Epidermal melanocyte (primary cell): ENCODE results near the gene PTPRN2.

Source experiments
- DNase-seq: peaks from one replicate; pipeline ENCODE4 v3.0.0; 2011; ENCODE audit warnings: low spot score; ENCODE audit not compliant: insufficient read length

PTPRN2 gene

DNA sequence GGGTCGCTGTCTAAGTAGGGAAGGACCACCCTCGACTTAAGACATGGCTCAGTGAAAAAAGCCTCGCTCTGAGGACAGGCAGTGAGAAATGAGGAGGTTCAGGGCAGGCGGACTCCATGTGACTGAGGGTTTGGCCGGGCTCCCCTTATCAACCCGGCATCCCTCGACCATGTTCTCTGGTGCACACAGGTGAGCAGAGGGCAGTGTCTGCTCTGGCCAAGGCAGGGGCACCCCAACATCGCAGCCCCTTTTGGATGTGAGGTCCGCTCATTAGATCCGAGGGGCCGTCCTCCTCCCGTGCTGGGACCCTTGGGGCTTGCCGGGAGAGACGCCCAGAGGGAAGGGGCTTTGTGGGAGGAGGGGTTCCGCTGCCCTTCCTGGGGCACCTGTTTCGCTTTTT lies 775.7 kb downstream of the PTPRN2 start:
- DNase-seq, result no peak

DNA sequence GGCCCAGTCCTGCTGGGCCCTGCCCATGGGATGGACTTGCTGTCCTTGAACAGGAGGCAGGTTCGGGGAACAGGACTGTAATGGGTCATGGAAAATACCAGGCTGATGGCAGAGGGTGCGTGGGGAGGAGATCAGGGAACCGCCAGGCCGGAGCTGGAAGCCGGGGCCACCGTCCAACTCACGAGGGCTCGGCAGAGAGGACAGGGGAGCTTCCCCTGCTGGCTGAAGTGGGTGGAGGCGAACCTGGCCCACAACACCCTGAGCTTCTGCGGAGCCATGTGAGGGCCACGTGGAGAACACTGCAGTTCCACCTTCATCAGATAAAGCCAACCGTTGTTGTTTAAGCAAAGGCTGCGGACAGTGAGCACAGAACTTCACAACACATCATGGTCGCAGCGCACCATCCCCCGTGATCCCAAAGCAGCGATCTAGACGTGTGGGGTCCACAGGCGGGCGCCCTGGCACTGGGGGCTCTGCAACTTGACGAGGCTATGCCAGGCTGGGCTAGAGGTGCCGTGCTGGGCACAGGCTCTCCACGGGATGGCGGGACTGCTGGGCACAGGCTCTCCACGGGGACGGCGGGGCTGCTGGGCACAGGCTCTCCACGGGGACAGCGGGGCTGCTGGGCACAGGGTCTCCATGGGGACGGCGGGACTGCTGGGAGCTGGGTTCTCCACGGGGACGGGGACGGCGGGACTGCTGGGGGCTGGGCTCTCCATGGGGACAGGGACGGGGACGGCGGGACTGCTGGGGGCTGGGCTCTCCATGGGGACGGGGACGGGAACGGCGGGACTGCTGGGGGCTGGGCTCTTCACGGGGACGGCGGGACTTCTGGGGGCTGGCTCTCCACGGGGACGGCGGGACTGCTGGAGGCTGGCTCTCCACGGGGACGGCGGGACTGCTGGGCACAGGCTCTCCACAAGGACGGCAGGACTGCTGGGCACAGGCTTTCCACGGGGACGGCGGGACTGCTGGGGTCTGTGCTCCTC lies 777.5 kb downstream of the PTPRN2 start:
- no peak for DNase-seq

DNA sequence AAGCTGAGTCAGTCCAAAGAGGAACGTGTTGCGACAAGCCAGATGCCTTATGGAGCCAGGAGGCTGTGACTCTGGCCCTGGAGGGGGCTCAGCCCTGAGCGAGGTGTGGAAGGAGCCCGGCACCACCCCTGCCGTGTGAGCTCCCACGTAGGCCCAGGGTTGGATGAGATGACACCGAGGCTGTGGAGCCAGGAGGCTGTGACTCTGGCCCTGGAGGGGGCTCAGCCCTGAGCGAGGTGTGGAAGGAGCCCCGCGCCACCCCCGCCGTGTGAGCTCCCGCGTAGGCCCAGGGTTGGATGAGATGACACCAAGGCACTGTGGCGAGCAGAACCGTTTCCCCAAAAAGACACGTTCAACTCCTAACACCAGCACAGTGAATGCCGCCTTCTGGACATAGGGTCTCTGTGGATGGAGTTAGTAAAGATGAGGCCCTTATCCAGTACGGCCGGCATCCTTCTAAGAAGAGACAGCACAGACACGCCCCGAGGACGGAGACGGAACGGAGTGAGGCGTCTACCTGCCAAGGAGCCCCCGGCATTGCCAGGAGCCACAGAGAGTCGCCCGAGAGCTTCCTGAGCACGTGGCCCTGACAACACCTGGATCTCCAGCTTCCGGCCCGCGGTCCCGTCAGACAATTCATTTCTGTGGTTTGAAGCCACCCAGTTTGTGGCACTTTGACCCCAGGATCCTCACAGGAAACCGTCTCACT lies 778.3 kb downstream of the PTPRN2 start:
- no peak for DNase-seq

DNA sequence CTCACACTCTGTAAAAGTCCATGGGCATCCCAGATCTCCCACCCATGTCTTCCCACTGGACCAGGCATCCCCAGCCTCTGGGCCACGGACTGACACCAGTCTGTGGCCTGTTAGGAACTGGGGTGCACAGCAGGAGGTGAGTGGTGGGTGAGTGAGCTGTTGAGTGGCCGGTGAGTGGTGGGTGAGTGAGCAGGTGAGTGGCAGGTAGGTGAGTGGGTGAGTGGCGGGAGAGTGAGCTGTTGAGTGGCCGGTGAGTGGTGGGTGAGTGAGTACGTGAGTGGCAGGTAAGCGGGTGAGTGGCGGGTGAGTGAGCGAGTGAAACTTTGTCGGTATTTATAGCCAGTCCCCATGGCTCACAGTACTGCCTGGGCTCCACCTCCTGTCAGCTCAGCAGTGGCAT lies 779.6 kb downstream of the PTPRN2 start:
- no peak for DNase-seq

DNA sequence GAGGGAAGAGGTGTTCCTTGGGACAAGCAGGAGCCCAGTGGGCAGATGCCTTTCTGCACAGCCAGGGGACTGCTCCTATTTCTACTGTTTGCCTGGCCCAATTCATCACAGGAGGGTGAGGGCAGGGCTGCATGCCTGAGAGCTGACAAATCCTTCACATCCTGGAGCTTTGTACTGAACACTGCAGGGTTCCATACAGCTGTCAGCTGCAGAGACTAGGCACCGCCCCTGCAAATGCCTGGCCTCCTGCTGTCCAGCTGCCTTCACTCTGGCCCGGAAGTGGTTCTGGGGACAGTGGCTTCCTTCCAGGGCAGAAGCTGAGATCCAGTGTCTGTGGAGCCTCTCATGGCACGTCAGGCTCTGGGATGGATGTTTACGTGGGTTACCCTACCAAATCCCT lies 780.1 kb downstream of the PTPRN2 start:
- DNase-seq, result no peak

DNA sequence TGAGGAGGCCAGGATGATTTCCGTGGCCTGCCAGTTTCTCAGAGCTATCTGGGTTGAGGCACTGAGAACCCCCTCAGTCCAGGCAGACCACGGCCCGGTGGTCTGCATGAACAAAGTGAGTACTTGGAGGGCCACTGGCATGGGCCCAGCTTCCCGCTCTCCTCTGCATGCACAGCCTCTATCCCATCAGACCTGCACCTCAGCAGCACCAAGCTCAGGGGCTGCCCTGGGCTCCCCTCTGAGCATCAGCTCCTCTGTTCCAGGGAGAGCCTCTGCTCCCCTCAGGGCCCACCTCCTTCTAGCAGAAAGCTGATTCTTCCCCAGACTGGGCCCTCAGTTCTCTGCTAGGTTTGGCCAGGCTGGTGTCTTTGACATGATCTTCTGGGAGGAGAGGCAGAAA lies 780.9 kb downstream of the PTPRN2 start:
- DNase-seq, result no peak

DNA sequence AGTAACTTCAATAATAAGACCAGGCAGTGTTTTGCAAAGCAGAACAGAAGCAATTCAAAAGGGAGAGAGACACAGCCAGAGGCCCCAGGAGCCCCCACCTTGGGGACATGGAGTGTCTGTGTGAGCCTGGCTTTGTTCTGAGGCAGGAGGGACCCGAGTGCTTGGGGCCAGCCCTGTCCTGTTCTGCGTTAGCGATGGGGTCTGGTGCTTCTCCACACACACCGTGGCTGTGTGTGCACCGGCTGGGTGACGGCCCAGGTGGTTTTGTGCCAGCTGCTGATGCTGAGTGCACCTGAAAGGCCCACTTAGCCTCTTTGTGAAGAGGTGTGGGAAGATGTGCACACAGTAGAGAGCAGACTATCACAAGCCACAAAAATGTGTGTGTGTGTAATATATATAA lies 781.9 kb downstream of the PTPRN2 start:
- no peak for DNase-seq

DNA sequence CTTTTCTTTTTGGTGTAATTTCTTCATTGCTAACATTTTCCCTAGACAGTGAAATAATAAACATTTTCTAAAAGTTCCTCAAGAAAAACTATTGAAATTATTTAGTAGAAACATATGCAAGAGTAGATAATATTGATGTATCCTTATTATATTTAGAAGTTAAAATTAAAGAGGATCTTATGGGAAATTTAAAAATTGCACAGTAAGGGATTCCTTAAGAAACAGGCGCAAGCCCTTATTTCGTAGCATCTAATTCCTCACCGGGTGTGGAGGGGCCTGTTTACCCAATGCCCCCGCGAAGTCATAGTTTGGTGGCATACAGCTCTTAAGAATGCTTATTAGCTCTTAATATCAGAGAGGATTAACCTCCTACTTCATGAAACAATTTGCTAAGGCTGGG lies 783.7 kb downstream of the PTPRN2 start:
- DNase-seq, result no peak

DNA sequence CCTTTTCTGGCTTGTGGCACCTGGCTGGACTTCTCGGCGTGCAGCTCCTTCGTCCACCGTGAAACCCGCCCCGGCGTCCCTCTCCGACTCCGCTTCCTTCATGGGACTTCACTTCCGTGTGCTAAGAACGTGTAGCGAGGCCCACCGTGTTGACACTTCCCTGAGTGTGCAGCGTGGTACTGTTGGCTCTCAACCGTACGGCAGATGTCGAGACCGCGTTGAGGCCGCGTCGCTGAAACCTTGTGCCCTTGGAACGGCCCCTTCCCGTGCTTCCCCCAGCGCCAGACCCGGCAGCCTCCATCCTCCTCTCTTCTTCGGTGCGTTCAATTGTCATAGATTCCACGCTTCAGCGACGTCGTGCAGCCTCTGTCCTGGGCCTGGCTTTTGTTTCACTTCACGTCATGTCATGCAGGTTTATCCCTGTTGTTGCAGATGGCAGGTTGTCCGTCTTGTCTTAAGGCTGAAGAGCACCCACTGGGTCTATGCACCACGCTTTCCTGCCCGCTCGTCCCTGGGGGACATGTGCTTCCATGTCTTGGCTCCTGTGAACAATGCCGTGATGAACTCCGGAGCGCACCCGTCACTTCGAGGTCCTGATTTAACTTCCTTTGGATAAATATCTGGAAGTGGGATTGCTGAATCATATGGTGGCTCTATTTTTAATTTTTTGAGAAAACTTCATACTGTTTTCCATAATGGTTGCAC lies 785.5 kb downstream of the PTPRN2 start:
- no peak for DNase-seq

DNA sequence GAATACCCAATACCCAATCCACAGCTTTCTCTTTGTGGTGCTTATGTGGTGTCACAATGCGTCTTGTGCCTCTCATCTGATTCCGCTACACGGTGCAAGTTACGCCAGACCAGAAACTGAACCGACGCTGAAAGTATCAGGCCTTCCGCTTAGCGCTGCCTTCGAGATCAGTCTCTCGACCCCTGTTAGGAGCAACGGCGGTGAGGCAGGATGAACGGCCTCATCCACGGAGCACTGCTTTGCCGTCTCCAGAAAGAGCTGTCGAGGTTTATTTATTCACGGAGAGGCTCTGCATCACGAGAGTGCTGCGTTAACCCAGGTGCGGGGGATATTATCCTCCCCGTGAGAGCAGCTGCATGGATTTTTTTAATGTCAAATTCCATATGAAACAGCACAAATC lies 786.5 kb downstream of the PTPRN2 start:
- DNase-seq, result no peak

DNA sequence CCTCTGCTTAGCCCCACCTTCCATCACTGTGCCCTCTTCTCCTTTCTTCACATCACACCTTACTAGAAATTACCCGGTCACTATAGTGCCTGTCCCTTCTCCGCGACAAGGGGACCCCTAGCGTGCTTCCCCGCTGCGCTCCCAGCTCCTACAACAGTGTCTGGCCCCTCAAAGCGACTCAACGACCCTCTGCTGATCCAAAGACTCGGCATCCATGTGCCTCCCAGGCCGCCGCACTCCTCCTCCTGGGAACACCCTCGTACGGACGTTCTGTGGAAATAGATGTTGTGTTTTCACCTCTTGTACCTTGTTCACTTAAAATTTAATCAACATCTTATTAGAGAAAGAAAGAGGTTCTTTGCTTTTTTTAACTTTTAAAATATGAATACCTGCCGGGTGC lies 787.3 kb downstream of the PTPRN2 start:
- DNase-seq, result no peak

DNA sequence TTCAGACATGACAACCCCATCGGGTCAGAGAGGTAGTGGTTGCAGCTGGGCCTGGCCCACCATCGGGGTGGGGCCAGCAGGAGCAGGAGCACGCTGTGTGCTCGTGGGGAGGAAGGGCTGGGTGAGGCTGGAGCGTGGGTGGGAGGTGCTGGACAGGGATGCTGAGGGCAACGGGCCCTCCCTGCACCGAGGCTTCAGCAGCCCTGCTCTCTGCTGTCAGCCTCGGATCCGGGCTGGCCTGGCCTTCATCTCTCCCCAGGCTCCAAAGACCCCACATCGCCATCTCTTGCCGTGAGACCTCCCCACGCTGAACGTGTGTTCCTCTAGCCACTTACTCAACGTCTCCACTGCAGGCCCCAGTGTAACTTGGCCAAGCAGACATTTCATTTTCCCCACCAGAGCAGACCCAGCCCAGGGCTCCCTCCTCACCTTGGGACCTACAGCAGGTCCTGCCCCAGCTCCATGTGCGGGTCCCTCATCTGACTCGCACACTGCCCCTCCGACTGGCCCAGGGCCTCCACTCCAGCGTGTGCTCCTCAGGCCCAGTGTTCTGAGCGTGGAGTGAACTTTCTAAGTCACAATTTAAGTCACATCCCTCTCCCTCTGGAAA lies 788.4 kb downstream of the PTPRN2 start:
- DNase-seq, result no peak

DNA sequence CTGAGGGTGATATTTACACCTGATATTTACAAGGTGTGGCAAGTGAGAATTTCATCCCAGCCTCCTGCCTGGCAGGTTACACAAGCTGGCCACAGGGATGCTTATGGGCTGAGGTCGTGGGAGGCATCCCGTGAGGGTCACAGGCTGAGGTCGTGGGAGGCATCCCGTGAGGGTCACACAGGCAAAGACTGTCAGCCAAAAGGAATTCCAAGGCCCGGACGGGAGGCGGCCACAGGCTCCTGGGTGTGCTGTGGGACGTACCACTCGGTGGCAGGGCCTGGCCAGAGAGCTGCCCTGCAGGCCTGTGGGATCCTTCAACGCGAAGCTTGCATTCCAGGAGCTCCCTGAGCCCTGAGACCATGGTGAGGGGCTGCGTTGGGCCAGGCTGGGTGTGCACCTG lies 790.3 kb downstream of the PTPRN2 start:
- DNase-seq, result no peak

DNA sequence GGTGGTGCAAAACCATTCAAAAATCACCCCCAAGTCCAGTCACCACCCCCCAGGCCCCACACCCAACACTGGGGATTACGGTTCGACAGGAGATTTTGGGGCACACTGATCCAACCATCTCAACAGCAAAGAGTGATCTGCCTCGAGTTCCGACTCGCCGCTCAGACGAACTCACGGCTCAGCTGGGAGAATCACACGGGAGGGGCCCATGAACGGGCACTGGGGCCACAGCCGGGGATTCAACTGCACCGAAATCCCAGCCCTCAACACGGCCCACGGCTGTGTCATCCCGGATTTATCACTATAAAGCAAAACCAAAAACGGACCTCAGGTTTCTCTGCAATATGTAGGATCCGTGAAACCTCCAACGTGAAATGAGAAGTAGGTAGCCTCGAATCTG lies 790.8 kb downstream of the PTPRN2 start:
- no peak for DNase-seq

DNA sequence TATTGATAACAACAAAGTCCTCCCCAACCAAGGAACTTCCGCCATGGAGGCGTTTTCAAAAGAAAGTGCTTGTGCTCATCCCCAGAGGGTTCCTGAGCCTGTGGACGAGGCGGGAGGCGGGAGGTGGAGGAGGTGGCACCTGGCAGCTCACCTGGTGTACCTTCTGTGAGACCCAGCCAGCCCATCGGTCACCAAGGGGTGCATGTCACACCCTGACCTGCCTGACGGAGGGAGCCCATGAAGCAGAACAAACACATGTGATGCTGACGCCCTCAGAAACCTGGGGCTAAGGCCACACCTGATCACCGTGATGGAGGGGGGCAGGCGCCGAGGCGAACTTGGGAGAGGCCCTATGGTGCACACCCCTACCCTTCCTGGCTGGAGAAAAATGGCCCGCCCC lies 792.0 kb downstream of the PTPRN2 start:
- no peak for DNase-seq

DNA sequence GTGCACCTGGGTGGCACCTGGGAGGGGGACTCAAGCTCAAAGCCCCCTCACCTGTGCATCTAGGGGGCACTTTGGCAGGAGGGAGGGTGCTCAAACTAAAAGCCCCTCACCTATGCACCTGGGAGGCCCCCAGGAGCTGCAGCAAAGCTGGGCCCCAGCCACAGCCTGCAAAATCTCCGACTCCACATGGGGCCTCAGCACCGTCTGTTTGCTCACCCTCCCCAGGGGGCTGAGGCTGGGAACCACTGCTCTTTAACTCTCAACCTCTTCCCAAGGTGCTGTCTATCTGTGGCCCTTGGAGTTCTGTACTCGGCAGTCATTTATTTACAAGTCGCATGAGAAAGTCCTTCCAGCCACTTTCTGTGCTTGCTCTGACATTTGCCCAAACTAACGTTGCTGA lies 792.4 kb downstream of the PTPRN2 start:
- DNase-seq, result no peak

DNA sequence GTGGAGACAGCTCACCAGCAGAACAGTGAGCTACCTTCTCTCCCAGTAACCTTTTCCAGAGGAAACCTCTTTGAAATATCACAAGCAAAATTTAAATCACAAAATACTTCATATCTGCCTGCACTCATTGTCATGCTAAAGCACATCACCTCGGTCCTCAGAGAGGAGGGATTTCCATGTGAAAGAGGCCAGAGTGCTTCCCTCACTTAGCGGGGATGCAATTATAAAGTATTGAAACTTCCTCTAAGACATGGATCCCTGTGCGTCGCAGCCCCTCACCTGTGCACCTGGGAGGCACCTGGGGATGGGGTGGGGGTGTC lies 792.9 kb downstream of the PTPRN2 start:
- DNase-seq, result no peak

DNA sequence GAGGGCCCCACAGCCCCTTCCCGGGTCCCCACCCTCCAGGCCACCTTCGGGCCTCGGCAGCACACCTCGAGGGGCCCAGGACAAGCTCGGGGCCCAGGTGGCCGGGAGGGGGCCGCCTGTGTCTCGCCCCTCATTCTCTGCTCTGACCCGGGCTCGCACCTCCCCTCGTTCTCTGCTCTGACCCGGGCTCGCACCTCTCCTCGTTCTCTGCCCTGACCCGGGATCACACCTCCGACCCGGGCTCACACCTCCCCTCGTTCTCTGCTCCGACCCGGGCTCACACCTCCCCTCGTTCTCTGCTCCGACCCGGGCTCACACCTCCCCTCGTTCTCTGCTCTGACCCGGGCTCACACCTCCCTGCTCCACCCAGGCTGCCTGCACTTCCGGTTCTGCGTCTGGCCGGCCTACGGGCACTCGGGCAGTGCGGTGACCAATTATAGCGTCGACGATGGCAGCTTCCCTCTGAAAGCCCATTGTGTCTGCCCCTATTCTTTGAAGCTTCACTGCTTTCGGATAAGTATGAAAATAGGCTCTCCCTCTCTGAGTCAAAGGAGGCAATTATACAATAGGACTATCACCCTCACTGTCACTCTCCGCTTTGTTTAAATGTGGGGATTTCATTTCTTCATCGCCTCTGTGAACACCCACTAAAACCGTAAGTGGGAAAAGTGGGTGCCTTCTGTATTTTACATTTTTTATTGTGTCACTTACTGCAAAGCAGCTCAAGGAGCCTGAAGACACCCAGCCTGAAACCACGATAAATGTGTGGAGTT lies 793.5 kb downstream of the PTPRN2 start:
- DNase-seq, result no peak

DNA sequence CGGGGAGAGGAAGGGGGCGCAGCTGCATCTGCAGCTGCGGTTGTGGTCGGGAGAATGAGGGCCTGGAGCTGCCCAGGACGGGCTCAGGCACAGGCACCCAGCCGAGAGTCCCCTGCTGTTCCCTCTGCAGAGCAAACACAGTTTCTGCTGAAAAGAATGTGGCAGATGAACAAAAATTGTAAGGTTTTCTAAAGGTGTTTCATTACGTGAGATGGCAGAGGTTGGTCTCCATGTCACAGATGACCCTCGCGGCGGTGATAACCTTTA lies 794.6 kb downstream of the PTPRN2 start:
- no peak for DNase-seq

DNA sequence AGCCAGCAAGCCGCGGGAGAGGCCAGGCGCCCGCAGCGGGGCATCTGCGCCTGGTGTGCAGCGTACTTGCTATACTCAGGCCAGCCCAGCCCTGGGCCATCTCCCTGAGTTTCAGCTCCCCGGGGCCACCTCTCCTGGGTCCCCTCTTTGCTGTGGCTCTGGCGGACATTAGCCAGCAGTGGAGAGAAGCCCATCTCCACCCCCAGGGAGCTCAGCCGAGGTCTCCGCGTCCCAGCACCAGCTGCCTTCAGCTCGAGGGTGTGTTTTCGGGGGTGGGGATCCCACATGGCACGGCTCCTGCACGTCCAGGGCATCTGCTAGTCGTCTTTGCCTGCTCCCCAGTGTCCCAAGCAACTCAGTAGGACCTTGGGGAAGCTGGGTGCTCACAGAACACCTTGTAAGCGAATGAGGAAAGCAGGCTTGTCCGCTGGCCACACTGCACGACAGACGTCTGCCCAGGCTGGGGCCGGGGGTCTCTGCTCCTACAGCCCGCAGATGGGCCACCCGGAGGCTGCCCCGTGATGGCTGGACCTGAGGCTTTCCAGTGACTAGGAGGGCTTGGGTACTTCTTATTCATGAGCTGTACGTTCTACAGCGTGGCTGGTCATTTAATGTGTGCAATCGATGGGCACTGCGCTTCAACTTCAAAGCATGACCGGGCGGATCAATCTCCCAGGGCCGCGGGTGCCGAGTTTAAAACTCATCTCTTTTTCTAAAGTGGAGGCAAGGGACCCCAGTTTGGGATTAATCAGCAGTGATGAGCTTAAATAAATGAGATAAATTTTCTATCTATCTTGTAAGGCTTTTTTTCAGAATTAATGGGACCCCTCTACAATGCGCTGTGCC lies 795.2 kb downstream of the PTPRN2 start:
- DNase-seq, result no peak
